Common myeloid progenitor, CD34-positive (primary cell): Measurements from ENCODE around the gene COL1A2.

Source experiments
- CTCF ChIA-PET: fragments of 350-600 bp; sonication (Branson Sonifier 250); formaldehyde crosslinking; loops from one replicate; lab custom pipeline; 2021; ENCODE audit warnings: antibody characterized with exemption; lab: Charles Lee
- POLR2A ChIA-PET: fragments of 350-600 bp; sonication (Branson Sonifier 250); formaldehyde crosslinking; loops from one replicate; lab custom pipeline; 2021; ENCODE audit warnings: antibody characterized with exemption; lab: Charles Lee
- DNase-seq, 3 donors: peaks; one replicate each; pipeline versions ENCODE4 v3.0.0 to v3.0.0-alpha.2; 2013
- H3K27ac ChIP-seq, 2 experiments: 1 replicate in 1 of 2; 2 replicates in 1 of 2; pipeline ENCODE4 v1.7.0; 2013; ENCODE audit warnings: inconsistent platforms in 2 of 2, low read length in 2 of 2, mild to moderate bottlenecking in 2 of 2, low read depth in 1 of 2, moderate library complexity in 1 of 2; ENCODE audit not compliant: severe bottlenecking in 2 of 2, insufficient read depth in 1 of 2, poor library complexity in 1 of 2
- H3K27me3 ChIP-seq, 5 experiments: replicated peaks in 2 of 5; 1 replicate in 3 of 5; 2 replicates in 2 of 5; pipeline versions ENCODE4 v1.6.1 to v1.7.0; 2013; ENCODE audit warnings: low read length in 4 of 5, mild to moderate bottlenecking in 2 of 5, moderate library complexity in 2 of 5, inconsistent platforms in 1 of 5; ENCODE audit not compliant: insufficient read depth in 5 of 5, control insufficient read depth in 4 of 5
- H3K36me3 ChIP-seq, 4 experiments: 1 replicate in 2 of 4; 2 replicates in 2 of 4; pipeline versions ENCODE4 v1.6.1 to v1.7.0; 2013; ENCODE audit warnings: low read length in 3 of 4, control low read depth in 1 of 4, mild to moderate bottlenecking in 1 of 4; ENCODE audit not compliant: control insufficient read depth in 4 of 4, insufficient read depth in 4 of 4
- H3K4me1 ChIP-seq, 4 experiments: 1 replicate in 3 of 4; 2 replicates in 1 of 4; pipeline versions ENCODE4 v1.6.1 to v1.7.1; 2013; ENCODE audit warnings: low read length in 3 of 4, mild to moderate bottlenecking in 3 of 4, control low read depth in 1 of 4, inconsistent platforms in 1 of 4, moderate library complexity in 1 of 4; ENCODE audit not compliant: control insufficient read depth in 4 of 4, insufficient read depth in 4 of 4; ENCODE audit errors: control extremely low read depth in 1 of 4
- H3K4me3 ChIP-seq, 7 experiments: 1 replicate in 4 of 7; 2 replicates in 3 of 7; pipeline versions ENCODE4 v1.5.1 to v1.7.0; 2013; ENCODE audit warnings: mild to moderate bottlenecking in 7 of 7, low read length in 6 of 7, moderate library complexity in 6 of 7, inconsistent platforms in 2 of 7, low read depth in 2 of 7, control low read depth in 1 of 7; ENCODE audit not compliant: insufficient read depth in 4 of 7, control insufficient read depth in 1 of 7; ENCODE audit errors: extremely low read depth in 1 of 7
- H3K9me3 ChIP-seq, 5 experiments: 1 replicate in 4 of 5; 2 replicates in 1 of 5; pipeline versions ENCODE4 v1.6.1 to v1.7.1; 2013; ENCODE audit warnings: low read length in 4 of 5, mild to moderate bottlenecking in 2 of 5, inconsistent platforms in 1 of 5, low read depth in 1 of 5, moderate library complexity in 1 of 5; ENCODE audit not compliant: control insufficient read depth in 4 of 5, insufficient read depth in 2 of 5; ENCODE audit errors: control extremely low read depth in 1 of 5
- WGBS: methylation state at CpG from one replicate; pipeline ENCODE4 v1.1.5; 2013; ENCODE audit not compliant: insufficient coverage; 5-methylcytosine and 5-hydroxymethylcytosine counted together

The COL1A2 gene

DNA sequence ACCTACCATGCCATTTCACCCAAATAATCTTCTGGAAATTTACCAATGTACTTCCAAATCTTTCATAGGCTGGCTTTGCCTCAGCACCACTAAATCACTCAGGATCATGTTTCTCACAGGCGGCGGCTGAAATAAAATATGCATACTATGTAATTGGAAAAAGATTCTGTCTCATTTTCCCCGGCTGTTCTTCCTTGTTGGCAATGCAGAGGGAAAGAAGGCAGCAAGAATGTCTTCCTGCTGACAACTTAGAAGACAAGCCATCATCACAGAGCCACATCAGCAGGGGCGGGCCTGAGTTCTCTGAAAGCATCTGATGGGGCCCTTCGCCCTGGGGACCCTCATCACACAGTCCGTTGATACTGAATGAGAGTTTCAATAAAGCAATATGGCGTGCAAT, 39.2 kb upstream of the COL1A2 start:
- H3K9me3 ChIP-seq, result peaks cover 0 to 1% (median 0%) of the 10 kb centered on the region in 5 experiments
- H3K27me3 ChIP-seq, result peaks cover 0 to 2% (median 0%) of the 10 kb centered on the region in 5 experiments
- H3K4me3 ChIP-seq, result no peak overlapping the region
- ChIA-PET CTCF (no interaction called here), POLR2A (no interaction called here)
- H3K4me1 ChIP-seq, result no peaks in the 10 kb centered on the region
- H3K27ac ChIP-seq, result no peak overlapping the region
- 91% methylated on average over 5 of the region's 7 CpGs for WGBS
- no peaks in the 10 kb centered on the region for H3K36me3 ChIP-seq
- DNase-seq, result no peak

- H3K27me3 ChIP-seq, result peaks cover 0 to 2% (median 0%) of the 10 kb centered on the region in 5 experiments
- H3K4me1 ChIP-seq, result no peaks in the 10 kb centered on the region
- CTCF ChIA-PET, result no interaction called here
- H3K36me3 ChIP-seq, result no peaks in the 10 kb centered on the region
- no peak for DNase-seq
- no peak overlapping the region for H3K4me3 ChIP-seq
- POLR2A ChIA-PET, result no interaction called here
- H3K27ac ChIP-seq, result no peak overlapping the region
- H3K9me3 ChIP-seq, result peaks cover 0 to 1% (median 0%) of the 10 kb centered on the region in 5 experiments
- no CpG with 5 or more reads among the region's 3 CpGs for WGBS
These were observed 37.6 kb upstream of the COL1A2 start for GRCh38 chr7:94357076-94357475.

- Histone ChIP-seq H3K9me3 (peaks cover 0 to 8% (median 1%) of the 10 kb centered on the region in 5 experiments), H3K4me1 (no peaks in the 10 kb centered on the region), H3K27ac (no peak overlapping the region), H3K4me3 (no peak overlapping the region), H3K36me3 (no peaks in the 10 kb centered on the region), H3K27me3 (peaks cover 0 to 2% (median 0%) of the 10 kb centered on the region in 5 experiments)
- ChIA-PET POLR2A (no interaction called here), CTCF (no interaction called here)
- no CpG with 5 or more reads among the region's 2 CpGs for WGBS
- no peak for DNase-seq
These were observed 33.8 kb upstream of the COL1A2 start for GRCh38 chr7:94360926-94361325.

DNA sequence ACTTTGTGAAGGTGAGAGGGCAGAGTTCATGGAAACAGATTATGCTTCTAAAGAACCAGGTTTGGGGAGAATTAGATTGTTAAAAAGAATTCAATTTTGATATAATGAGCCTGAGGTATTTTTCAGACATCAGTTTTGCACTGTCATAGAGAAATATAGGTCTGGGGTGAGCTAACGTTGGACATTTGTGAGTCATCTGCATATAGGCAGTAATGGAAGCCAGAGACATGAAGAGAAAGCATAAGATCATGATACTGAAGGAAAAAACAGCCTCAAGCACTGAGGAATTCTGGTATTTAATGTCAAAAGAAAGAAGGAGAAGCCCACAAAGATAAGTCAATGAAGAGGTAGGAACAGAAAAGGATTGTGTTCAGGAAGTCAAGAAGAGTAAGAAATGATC, 32.4 kb upstream of the COL1A2 start:
- POLR2A ChIA-PET, result no interaction called here

GRCh38 chr7:94364816-94365215, 29.9 kb upstream of the COL1A2 start:
- Histone ChIP-seq H3K4me3 (no peak overlapping the region), H3K27me3 (no peaks in the 10 kb centered on the region), H3K36me3 (no peaks in the 10 kb centered on the region), H3K27ac (no peak overlapping the region), H3K4me1 (no peaks in the 10 kb centered on the region), H3K9me3 (peaks cover 0 to 8% (median 0%) of the 10 kb centered on the region in 5 experiments)
- 100% methylated on average over 4 of the region's 5 CpGs for WGBS
- DNase-seq, result no peak
- CTCF ChIA-PET, result no interaction called here
- POLR2A ChIA-PET, result no interaction called here

More for the DNA sequence above, 32.4 kb upstream of the COL1A2 start:
- Histone ChIP-seq H3K36me3 (no peaks in the 10 kb centered on the region), H3K4me3 (no peak overlapping the region), H3K27me3 (peaks cover 0 to 2% (median 0%) of the 10 kb centered on the region in 5 experiments), H3K4me1 (no peaks in the 10 kb centered on the region), H3K9me3 (peaks cover 0 to 8% (median 1%) of the 10 kb centered on the region in 5 experiments), H3K27ac (no peak overlapping the region)
- CTCF ChIA-PET, result no interaction called here
- DNase-seq, result no peak
- WGBS, result 100% methylated on average over 1 of the region's 1 CpG

DNA sequence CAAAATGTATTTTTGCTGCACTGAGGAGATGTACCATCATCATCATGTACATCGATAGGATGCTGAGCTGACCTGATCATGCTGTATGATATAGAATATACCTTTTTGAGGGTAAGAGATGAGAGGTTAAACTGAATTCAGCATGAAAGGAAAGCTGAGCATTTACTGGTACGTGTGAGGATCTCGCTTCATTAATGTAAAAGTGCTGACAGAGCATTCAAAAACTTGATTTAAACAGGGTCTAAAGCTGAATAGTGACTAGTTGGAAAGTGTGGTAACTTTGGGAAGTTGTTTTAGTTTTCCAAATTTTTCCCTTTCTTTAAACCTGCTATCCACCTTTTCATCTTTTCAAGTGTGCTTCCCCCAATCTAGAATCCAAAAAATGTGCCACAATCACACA, 28.5 kb upstream of the COL1A2 start:
- no peak for DNase-seq
- H3K9me3 ChIP-seq, result peaks cover 0 to 8% (median 0%) of the 10 kb centered on the region in 5 experiments
- 100% methylated on average over 3 of the region's 3 CpGs for WGBS
- H3K27ac ChIP-seq, result no peak overlapping the region
- no peak overlapping the region for H3K4me3 ChIP-seq
- H3K4me1 ChIP-seq, result no peaks in the 10 kb centered on the region
- no peaks in the 10 kb centered on the region for H3K27me3 ChIP-seq
- no peaks in the 10 kb centered on the region for H3K36me3 ChIP-seq
- CTCF ChIA-PET, result interaction anchor here (0.8 kb wide), 1 partner anchor 70 kb away, joined by 3 read pairs; no protein-coding TSS in a partner anchor
- POLR2A ChIA-PET, result no interaction called here

DNA sequence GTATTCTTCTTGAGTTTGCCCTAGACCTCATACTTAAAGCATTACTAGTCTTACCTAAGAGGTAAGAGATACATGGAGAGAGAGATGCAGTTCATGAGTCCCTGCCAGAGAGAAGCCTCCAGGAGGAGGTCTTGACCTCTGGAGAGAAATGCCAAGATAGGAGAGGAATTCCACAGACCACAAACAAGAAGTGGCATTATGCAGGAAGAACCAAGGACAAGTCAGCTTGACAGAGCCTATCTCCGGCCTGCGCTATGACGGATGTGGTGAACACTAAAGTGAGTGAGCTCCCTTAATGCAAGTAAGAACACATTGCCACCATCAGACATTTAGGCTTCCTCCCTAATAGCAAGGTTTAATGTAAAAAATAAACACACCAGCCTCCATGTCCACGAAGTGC, 27.9 kb upstream of the COL1A2 start:
- Histone ChIP-seq H3K36me3 (no peaks in the 10 kb centered on the region), H3K4me1 (no peaks in the 10 kb centered on the region), H3K27me3 (no peaks in the 10 kb centered on the region), H3K4me3 (no peak overlapping the region), H3K9me3 (peaks cover 0 to 8% (median 0%) of the 10 kb centered on the region in 5 experiments), H3K27ac (no peak overlapping the region)
- ChIA-PET CTCF (interaction anchor here (0.8 kb wide), 1 partner anchor 70 kb away, joined by 3 read pairs; no protein-coding TSS in a partner anchor), POLR2A (no interaction called here)
- WGBS, result 94% methylated on average over 3 of the region's 4 CpGs
- DNase-seq, result peak in 2 of 3 donors; percentile 10 to 80
